ENCODE measurements around the gene BRME1.
A peak's percentile ranks its signal among the peaks of the same experiment; 100 is the strongest.

DNA sequence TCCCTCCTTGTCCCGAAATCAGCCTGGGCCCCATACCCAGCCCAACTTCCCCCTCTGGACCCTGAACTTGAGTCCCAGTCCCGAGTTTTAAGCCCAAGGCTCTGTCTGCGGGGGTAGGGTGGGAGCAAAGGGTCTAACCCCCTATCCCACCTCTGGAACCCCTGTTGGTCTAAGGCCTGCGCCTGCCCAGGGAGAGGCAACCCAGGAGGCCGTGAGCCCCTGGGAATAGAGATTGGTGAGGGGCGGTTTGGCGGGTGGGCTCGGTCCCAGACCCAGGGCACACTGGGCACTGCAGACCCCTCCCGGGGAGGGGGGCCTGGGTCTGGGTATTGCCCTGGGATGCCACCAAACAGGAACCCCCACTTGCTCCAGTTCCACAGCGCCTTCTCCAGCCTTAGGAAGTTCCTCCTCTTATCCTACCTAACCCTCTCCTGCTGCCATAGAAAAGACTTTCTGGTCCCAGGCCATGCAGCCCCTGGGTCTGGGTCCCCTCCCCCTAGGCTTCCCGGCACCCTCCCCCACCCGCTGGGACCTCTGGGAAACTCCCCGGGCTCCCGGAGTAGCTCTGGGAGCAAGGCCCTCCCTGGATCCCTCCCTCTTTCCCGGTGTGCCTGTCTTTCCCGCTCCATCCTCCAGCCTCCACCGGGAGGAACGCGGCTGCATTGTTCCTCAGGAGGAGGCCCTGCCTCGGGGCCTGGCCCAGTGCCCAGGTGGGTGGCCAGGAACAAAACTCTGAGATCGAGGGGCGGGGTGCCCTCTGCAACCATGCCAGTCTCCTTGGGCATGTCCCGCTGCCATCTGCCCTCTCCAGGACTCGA is 62.6 kb downstream of the BRME1 start:
- TF ChIP-seq EGR1 (IDR thresholded peaks at IDR 0.05) (no peak), TAF1 (IDR thresholded peaks at IDR 0.05; ENCODE audit: low read depth) (no peak), ZBTB7A (IDR thresholded peaks at IDR 0.05; ENCODE audit: low read depth) (peak; percentile 92), EP300 (IDR thresholded peaks at IDR 0.05; ENCODE audit: borderline replicate concordance) (peak; percentile 51; the same call in 1 of the 2 replicates), TCF12 (IDR thresholded peaks at IDR 0.05; ENCODE audit: low read depth) (peak; percentile 71), TEAD4 (IDR thresholded peaks at IDR 0.05) (peak; percentile 69)

Measured in Ishikawa (cell line).